GM20000 (cell line): ENCODE measurements around the gene CACYBP.

Experiments
- DNase-seq: peaks from one replicate; pipeline ENCODE4 v3.0.0; 2012; ENCODE audit warnings: low spot score
- TF ChIP-seq, protein P1 (sequence below): IDR thresholded peaks from 2 replicates; pipeline ENCODE4 v1.5.1; 2012; ENCODE audit warnings: mild to moderate bottlenecking, control low read depth; ENCODE audit errors: extremely low read depth, missing control alignments

CACYBP gene

DNA sequence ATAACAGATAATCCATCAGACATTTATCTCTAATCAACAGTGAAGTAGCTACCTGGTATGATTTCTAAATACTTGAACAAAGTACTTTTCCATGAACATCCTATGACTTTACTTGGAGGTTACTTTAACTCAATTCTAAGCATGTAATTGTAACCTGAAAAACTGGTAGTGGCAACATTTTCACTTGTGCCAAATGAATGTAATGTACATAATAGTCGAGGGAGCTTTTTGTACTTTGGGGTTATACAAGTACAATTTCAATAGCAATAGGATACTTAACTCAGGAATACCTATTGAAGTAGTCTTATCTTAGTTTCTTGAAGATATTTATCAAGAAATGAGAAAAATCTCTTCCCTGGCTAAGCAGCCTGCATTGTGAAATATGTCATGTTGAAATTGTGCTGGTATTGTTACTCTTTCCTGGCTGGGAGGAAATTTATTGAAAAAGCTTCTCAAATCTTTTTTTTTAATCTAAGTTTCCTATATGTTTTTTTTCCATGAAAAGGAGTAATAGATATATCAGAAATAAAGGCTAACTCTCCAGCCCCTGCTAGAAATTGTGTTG is 33.7 kb upstream of the CACYBP start:
- DNase-seq: no peak
- TF ChIP-seq, protein P1, sequence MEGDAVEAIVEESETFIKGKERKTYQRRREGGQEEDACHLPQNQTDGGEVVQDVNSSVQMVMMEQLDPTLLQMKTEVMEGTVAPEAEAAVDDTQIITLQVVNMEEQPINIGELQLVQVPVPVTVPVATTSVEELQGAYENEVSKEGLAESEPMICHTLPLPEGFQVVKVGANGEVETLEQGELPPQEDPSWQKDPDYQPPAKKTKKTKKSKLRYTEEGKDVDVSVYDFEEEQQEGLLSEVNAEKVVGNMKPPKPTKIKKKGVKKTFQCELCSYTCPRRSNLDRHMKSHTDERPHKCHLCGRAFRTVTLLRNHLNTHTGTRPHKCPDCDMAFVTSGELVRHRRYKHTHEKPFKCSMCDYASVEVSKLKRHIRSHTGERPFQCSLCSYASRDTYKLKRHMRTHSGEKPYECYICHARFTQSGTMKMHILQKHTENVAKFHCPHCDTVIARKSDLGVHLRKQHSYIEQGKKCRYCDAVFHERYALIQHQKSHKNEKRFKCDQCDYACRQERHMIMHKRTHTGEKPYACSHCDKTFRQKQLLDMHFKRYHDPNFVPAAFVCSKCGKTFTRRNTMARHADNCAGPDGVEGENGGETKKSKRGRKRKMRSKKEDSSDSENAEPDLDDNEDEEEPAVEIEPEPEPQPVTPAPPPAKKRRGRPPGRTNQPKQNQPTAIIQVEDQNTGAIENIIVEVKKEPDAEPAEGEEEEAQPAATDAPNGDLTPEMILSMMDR: no peak

DNA sequence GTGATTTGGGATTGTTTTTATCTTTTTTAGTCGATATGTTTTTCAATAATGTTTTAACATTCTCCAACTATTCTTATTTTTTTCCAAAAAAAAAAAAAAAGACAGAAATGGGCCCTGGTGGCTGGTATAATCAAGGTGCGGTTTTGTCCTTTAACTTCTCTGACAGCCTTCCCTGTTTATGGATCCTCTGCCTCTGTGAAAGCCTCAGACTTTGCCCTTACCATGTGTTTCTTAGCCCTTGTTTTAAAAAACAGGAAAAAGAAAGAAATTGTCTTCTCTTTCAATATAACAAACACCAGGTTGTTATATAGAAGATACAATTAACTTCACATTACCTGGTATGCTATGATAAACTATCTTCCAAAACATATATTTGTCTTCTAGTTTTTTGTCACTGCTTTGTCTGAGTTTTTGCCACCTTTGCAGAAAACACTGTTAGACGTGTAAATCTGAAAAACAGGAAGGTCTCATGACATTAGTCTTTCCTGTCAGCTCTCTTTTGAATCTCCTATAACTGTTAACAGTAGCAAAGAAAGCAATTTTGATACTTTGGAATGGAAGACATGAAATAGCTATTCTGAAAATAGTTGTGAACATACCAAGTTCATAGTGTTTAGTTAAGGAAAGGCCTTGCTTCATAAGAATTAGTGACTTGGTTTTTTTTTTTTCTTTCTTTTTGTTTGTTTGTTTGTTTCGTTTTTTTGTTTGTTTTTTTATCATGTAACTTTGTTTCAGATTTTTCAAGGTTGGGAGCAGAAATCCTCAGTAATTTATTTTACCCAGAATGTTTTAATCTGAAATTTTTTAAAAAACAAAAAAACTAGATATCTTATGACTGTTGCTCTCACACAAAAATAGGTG is 31.7 kb upstream of the CACYBP start:
- no peak for DNase-seq
- TF ChIP-seq, protein P1: no peak

DNA sequence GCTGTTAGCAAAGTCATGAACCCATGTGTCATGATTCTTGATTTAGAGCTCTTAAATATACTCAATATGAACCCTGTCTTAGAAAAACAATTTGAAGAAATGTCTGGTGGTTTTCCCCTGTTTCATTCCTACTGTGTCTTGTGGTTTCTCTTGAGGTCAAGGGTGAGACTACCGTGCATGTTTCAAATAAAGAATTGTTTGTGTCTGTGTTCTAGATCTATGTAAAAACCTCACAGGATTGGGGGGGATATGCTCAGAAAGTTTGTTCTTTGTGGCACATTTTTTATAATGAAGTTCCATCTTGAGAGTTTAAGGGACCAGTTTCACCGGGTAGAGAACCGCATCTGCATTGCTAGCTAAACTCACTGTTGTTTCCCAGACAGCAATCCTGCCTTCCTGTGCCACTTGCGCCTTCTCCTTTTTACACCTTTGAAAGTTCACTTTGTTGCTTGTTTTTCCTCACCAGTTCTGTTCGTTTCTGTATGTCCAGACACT is 30.9 kb upstream of the CACYBP start:
- DNase-seq: peak; percentile 47
- TF ChIP-seq, protein P1: no peak

DNA sequence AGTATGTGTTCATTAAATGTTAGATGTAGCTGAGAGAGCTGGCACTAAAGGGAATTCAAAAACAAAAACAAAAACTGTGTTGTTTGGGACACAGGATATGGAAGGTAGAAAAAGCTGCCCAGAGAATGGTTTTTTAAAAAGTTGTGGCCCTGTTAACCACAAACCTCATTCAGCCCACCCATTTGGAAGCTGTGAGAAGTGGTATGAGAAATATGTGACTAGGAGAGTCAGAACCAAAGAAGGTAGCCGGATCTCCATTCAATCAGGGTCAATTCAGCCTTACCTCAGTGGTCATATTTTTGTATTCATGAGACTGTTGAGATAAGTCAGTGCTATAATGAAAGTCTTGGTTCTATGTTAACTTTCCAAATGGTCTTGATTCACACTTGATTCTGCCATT is 29.8 kb upstream of the CACYBP start:
- no peak for DNase-seq
- TF ChIP-seq, protein P1: no peak

DNA sequence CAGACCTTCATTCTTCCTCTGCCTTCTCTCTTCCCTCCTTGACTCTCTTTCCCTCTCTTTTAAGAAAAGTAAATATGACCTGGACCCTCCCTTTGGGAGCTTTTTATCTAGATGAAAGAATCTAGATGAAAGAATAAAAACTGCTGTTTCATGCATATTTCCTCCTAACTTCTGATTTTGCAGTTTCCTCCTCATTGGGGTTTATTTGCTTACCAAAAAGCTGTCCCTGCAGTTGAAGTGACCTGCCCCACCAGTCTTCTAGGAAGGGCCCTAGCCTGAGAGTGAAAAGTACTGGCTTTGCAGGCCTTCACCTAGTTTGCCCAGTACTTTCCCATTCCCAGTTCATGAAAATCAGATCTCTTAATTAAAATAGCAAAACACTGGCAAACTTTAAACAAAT is 28.3 kb upstream of the CACYBP start:
- TF ChIP-seq, protein P1: no peak
- DNase-seq: no peak

DNA sequence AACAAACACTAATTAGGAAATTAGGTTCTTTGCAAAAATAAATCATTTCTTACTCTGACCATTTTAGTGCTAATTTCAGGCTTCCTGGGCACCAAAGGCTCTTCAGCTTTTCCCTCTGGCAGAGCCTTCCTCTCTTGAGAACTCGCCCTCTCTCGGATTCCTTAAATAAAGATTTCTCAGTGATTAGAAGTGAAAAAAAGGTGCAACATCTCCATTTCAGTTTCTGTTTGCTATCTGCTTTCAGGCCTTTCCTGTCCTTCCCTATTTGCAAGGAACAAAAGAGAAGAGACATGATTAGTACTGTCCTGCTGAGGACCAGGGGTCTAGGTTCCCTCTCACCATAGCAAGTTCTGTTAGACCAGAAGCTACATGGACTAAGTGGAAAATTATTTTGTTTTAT is 27.8 kb upstream of the CACYBP start:
- TF ChIP-seq, protein P1: no peak
- DNase-seq: no peak

DNA sequence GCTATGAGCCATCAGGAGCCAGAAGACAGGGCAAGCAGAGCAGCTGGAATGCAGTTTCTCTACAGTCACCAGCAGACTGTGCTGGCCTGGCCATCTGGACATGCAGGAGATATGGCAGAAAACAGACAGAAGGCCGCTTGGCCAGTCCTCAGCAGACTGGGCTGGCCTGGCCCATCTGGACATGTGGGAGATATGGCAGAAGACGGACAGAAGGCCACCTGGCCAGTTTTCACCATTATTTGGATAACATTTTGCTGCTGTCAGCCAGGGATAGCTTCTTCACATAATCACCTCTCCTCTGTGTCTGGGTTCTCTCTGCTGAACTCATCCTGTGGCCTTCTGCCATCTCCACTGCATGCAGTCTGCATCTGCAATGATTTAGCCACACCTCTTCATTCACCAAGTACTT is 25.0 kb upstream of the CACYBP start:
- no peak for DNase-seq
- TF ChIP-seq, protein P1: no peak
